ENCODE results near the gene C2orf72. TPM values are rescaled to one million over a fixed set of nuclear protein-coding genes. Genes with fewer than 3 reads are reported as not detected.
"Not testable (repeated sequence)": the region's sequence is repeated elsewhere in the genome, so short reads cannot be mapped to it uniquely, and the experiment has no call there.

C2orf72 gene
- total RNA-seq, 1 donor from 2014 or later = 0.16 TPM

- no peak for ATAC-seq
- intact Hi-C loops (cut with DNase I) = no loop called here
- no peak for DNase-seq (ENCODE audit: missing footprints)
Observed at GRCh38 chr2:231011526-231011925, 25.8 kb upstream of the C2orf72 start.

GRCh38 chr2:231012463-231012862, 24.9 kb upstream of the C2orf72 start:
- no peak for ATAC-seq
- intact Hi-C loops (cut with DNase I) = no loop called here
- no peak for DNase-seq (ENCODE audit: missing footprints)

GRCh38 chr2:231013820-231014219, 23.5 kb upstream of the C2orf72 start:
- DNase-seq (ENCODE audit: missing footprints) (no peak), ATAC-seq (no peak)
- intact Hi-C loops (cut with DNase I) = no loop called here

GRCh38 chr2:231015478-231015877, 21.8 kb upstream of the C2orf72 start:
- no peak for DNase-seq (ENCODE audit: missing footprints)
- ATAC-seq = no peak
- intact Hi-C loops (cut with DNase I) = no loop called here

GRCh38 chr2:231015926-231016325, 21.4 kb upstream of the C2orf72 start:
- ATAC-seq = no peak
- intact Hi-C loops (cut with DNase I) = no loop called here
- DNase-seq (ENCODE audit: missing footprints) = no peak

GRCh38 chr2:231016566-231017230, 20.6 kb upstream of the C2orf72 start:
- DNase-seq (ENCODE audit: missing footprints) = no peak
- intact Hi-C loops (cut with DNase I) = no loop called here
- ATAC-seq = no peak

- intact Hi-C loops (cut with DNase I) = no loop called here
Observed at GRCh38 chr2:231017231-231017598, 20.1 kb upstream of the C2orf72 start.

GRCh38 chr2:231018184-231018583, 19.1 kb upstream of the C2orf72 start:
- no peak for ATAC-seq
- intact Hi-C loops (cut with DNase I) = no loop called here
- no peak for DNase-seq (ENCODE audit: missing footprints)

More at GRCh38 chr2:231017231-231017598, 20.1 kb upstream of the C2orf72 start:
- DNase-seq (ENCODE audit: missing footprints) = no peak
- no peak for ATAC-seq

GRCh38 chr2:231025059-231025458, 12.3 kb upstream of the C2orf72 start:
- DNase-seq (ENCODE audit: missing footprints); ATAC-seq; intact Hi-C loops (cut with DNase I): not testable (repeated sequence)

GRCh38 chr2:231028889-231029288, 8.4 kb upstream of the C2orf72 start:
- DNase-seq (ENCODE audit: missing footprints) (no peak), ATAC-seq (no peak)
- intact Hi-C loops (cut with DNase I) = no loop called here

- DNase-seq (ENCODE audit: missing footprints) (no peak), ATAC-seq (no peak)
- intact Hi-C loops (cut with DNase I) = no loop called here
Observed at GRCh38 chr2:231029563-231029962, 7.8 kb upstream of the C2orf72 start.

- intact Hi-C loops (cut with DNase I) = no loop called here
- ATAC-seq = no peak
- no peak for DNase-seq (ENCODE audit: missing footprints)
Observed at GRCh38 chr2:231030725-231031124, 6.6 kb upstream of the C2orf72 start.

- intact Hi-C loops (cut with DNase I) = no loop called here
- no peak for DNase-seq (ENCODE audit: missing footprints)
- ATAC-seq = no peak
Observed at GRCh38 chr2:231032575-231033140, 4.7 kb upstream of the C2orf72 start.

GRCh38 chr2:231033147-231034132, 3.9 kb upstream of the C2orf72 start:
- intact Hi-C loops (cut with DNase I) = no loop called here
- ATAC-seq = no peak
- no peak for DNase-seq (ENCODE audit: missing footprints)

- intact Hi-C loops (cut with DNase I) = no loop called here
Observed at GRCh38 chr2:231034291-231034882, 2.9 kb upstream of the C2orf72 start.

GRCh38 chr2:231036131-231036530, 1.2 kb upstream of the C2orf72 start:
- no peak for DNase-seq (ENCODE audit: missing footprints)
- no peak for ATAC-seq
- intact Hi-C loops (cut with DNase I) = no loop called here

More at GRCh38 chr2:231034291-231034882, 2.9 kb upstream of the C2orf72 start:
- no peak for DNase-seq (ENCODE audit: missing footprints)
- no peak for ATAC-seq

GRCh38 chr2:231036578-231037106, 681 bp upstream of the C2orf72 start:
- ATAC-seq = no peak
- intact Hi-C loops (cut with DNase I) = no loop called here

GRCh38 chr2:231037731-231038482, 584 bp downstream of the C2orf72 start:
- DNase-seq (ENCODE audit: missing footprints) (no peak), ATAC-seq (no peak)
- intact Hi-C loops (cut with DNase I) = no loop called here

More at GRCh38 chr2:231036578-231037106, 681 bp upstream of the C2orf72 start:
- no peak for DNase-seq (ENCODE audit: missing footprints)

All from Right ventricle myocardium inferior (tissue), 1 donor.